Immature natural killer cell (primary cell): ENCODE measurements around the gene GAL3ST1. TPM values are rescaled to one million over a fixed set of nuclear protein-coding genes. Genes with fewer than 3 reads are reported as not detected.
"Not testable (repeated sequence)": the region's sequence is repeated elsewhere in the genome, so short reads cannot be mapped to it uniquely, and the experiment has no call there.

Experiments used
- DNase-seq, 3 donors: peaks; one replicate each; pipeline ENCODE4 v3.0.0; 2022; ENCODE audit warnings: mixed read lengths in 1 of 3
- H3K27ac Mint-ChIP-seq, 6 donors: one replicate each; pipeline ENCODE4 v1.8.0; 2020; ENCODE audit warnings: mixed read lengths in 6 of 6, mild to moderate bottlenecking in 5 of 6, inconsistent platforms in 4 of 6, moderate library complexity in 3 of 6
- H3K27me3 Mint-ChIP-seq, 3 donors: one replicate each; pipeline ENCODE4 v1.8.0; 2020 to 2021; ENCODE audit warnings: low read depth in 3 of 3, mild to moderate bottlenecking in 3 of 3, mixed read lengths in 3 of 3, moderate library complexity in 3 of 3, inconsistent platforms in 1 of 3
- H3K36me3 Mint-ChIP-seq, 3 donors: one replicate each; pipeline ENCODE4 v1.8.0; 2020; ENCODE audit warnings: mixed read lengths in 3 of 3, inconsistent platforms in 2 of 3, mild to moderate bottlenecking in 2 of 3
- H3K4me1 Mint-ChIP-seq, 2 donors: one replicate each; pipeline ENCODE4 v1.8.0; 2020; ENCODE audit warnings: inconsistent platforms in 2 of 2, mild to moderate bottlenecking in 2 of 2, mixed read lengths in 2 of 2, moderate library complexity in 1 of 2
- H3K4me3 Mint-ChIP-seq, 5 donors: one replicate each; pipeline ENCODE4 v1.8.0; 2020; ENCODE audit warnings: mild to moderate bottlenecking in 5 of 5, mixed read lengths in 5 of 5, inconsistent platforms in 3 of 5, moderate library complexity in 3 of 5
- H3K9me3 Mint-ChIP-seq, 6 donors: one replicate each; pipeline ENCODE4 v1.8.0; 2020; ENCODE audit warnings: mild to moderate bottlenecking in 6 of 6, mixed read lengths in 6 of 6, inconsistent platforms in 4 of 6, moderate library complexity in 3 of 6
- polyA plus RNA-seq, 3 donors: library from polyadenylated mRNA; unstranded; fragments of 300-500 nt; fragmentation: Illumina TruSeq; gene quantifications; one replicate each; pipeline ENCODE4 v1.2.3, GENCODE V29; 2021

GAL3ST1 gene
- polyA plus RNA-seq, 3 donors from 2014 or later, result not detected

- Mint-ChIP-seq H3K4me3 (no peak overlapping the region), H3K36me3 (no peaks in the 10 kb centered on the region), H3K27ac (no peak overlapping the region), H3K4me1 (no peaks in the 10 kb centered on the region), H3K9me3 (no peaks in the 10 kb centered on the region), H3K27me3 (peaks cover 2 to 11% (median 7%) of the 10 kb centered on the region in 3 donors)
- DNase-seq, result no peak
Observed at GRCh38 chr22:30552719-30553118, 21.7 kb downstream of the GAL3ST1 start.

- peaks cover 4 to 13% (median 5%) of the 10 kb centered on the region in 3 donors for H3K27me3 Mint-ChIP-seq
- DNase-seq, H3K36me3 Mint-ChIP-seq, H3K9me3 Mint-ChIP-seq, H3K4me1 Mint-ChIP-seq, H3K27ac Mint-ChIP-seq, H3K4me3 Mint-ChIP-seq: not testable (repeated sequence)
Observed at GRCh38 chr22:30551813-30552212, 22.7 kb downstream of the GAL3ST1 start.

DNA sequence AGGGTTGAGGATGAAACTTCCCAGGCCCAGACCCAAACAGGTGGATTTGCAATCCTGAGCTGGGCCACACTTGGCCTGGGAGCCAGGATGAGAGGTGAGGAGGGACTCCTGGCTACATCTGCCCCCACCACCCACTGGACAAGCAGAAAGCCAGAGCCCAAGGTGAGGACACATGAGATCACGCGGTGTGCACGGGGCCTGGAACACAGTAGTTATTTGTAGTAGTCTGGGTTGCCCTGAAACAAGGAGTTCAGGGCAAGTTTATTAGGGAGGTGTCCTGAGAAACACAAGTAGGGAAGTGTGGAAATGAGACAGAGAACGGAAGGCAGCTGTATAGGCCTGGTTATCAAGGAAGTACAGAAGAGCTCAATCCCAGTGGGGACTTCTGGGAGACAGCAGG is 27.3 kb downstream of the GAL3ST1 start:
- Mint-ChIP-seq H3K9me3 (peaks cover 0 to 1% (median 0%) of the 10 kb centered on the region in 6 donors), H3K36me3 (no peaks in the 10 kb centered on the region), H3K27ac (no peak overlapping the region), H3K4me1 (no peaks in the 10 kb centered on the region), H3K4me3 (no peak overlapping the region), H3K27me3 (peaks cover 3 to 20% (median 15%) of the 10 kb centered on the region in 3 donors)
- DNase-seq, result no peak

DNA sequence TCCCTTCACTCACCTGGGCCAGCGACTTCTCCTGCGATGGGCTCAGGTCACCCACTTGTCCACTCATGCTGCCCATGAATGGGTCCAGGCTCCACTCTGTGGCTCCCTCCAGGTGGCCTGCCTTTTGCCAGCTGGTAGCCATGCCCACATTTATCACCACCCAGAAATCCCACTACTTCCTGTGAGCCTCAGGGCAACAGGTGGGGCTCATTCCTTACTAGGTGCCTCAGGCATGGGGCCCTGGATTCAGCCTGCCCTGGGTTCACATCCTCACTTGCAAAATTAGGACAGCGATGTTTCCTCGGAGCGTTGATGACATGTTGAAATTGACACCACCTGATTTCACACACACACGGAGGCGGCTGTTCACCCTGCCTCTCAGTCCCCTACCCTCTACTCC is 27.8 kb downstream of the GAL3ST1 start, which contains the start of gene SEC14L6:
Gene SEC14L6 (minus strand): TSS at position 126 of the 400 bp plus-strand sequence. CDS start 59 bp downstream, at position 67.
- Mint-ChIP-seq H3K4me3 (no peak within 1 kb of the TSS), H3K36me3 (no peaks in the 10 kb centered on the region)

GRCh38 chr22:30542811-30543188 is 31.7 kb downstream of the GAL3ST1 start:
- peaks cover 0 to 1% (median 0%) of the 10 kb centered on the region in 6 donors for H3K9me3 Mint-ChIP-seq
- H3K27me3 Mint-ChIP-seq, result peaks cover 13 to 19% (median 15%) of the 10 kb centered on the region in 3 donors
- no peak for DNase-seq
- no peak overlapping the region for H3K4me3 Mint-ChIP-seq
- no peaks in the 10 kb centered on the region for H3K36me3 Mint-ChIP-seq
- no peak overlapping the region for H3K27ac Mint-ChIP-seq
- no peaks in the 10 kb centered on the region for H3K4me1 Mint-ChIP-seq

More for the DNA sequence above, 27.8 kb downstream of the GAL3ST1 start, which contains the start of gene SEC14L6:
- Mint-ChIP-seq H3K27me3 (peaks cover 5 to 22% (median 15%) of the 10 kb centered on the region in 3 donors), H3K4me1 (no peaks in the 10 kb centered on the region), H3K9me3 (peaks cover 0 to 1% (median 0%) of the 10 kb centered on the region in 6 donors), H3K27ac (no peak within 1 kb of the TSS)
- no peak for DNase-seq

GRCh38 chr22:30541961-30542810 is 32.3 kb downstream of the GAL3ST1 start:
- Mint-ChIP-seq H3K27me3 (peaks cover 13 to 19% (median 16%) of the 10 kb centered on the region in 3 donors), H3K4me3 (peak overlapping the region in 1 of 5 donors; percentile 45), H3K27ac (no peak overlapping the region), H3K36me3 (no peaks in the 10 kb centered on the region), H3K9me3 (peaks cover 0 to 1% (median 0%) of the 10 kb centered on the region in 6 donors), H3K4me1 (no peaks in the 10 kb centered on the region)
- DNase-seq, result no peak

DNA sequence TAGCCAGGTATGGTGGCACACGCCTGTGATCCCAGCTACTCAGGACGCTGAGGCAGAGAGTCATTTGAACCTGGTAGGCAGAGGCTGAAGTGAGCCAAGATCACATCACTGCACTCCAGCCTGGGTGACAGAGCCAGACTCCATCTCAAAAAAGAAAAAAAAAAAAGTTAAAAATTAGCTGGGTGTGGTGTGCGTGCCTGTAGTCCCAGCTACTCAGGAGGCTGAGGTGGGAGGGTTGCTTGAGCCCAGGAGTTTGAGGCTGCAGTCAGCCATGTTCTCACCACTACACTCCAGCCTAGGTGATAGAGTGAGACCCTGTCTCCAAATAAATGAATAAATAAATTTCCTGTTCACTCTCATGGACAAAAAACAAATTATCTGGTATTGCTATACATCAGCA is 33.0 kb downstream of the GAL3ST1 start:
- not testable (repeated sequence) for H3K4me1 Mint-ChIP-seq, H3K27ac Mint-ChIP-seq, H3K36me3 Mint-ChIP-seq, DNase-seq, H3K9me3 Mint-ChIP-seq
- Mint-ChIP-seq H3K27me3 (peaks cover 11 to 18% (median 17%) of the 10 kb centered on the region in 3 donors), H3K4me3 (peak overlapping the region in 2 of 5 donors; percentile 40 to 45)

DNA sequence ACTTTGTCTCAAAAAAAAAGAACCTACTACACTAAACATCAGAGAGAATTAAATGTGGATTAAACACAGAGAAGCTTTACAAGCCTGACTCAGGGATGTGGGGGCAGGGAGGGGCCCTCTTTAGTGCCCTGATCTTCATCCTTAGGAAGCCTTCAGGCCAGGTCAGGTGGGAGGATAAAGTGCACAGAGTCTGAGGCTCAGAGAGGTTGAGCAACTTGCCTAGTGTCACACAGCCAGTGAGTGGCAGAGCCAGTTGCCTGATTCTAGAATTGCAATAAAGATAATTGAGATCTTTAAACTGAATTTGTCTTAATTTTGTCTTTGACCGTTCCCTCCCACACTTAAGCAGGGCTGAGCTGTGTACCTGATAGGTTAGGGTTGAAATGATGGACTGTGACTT is 35.1 kb downstream of the GAL3ST1 start:
- Mint-ChIP-seq H3K9me3 (no peaks in the 10 kb centered on the region), H3K4me3 (no peak overlapping the region), H3K27ac (no peak overlapping the region), H3K36me3 (no peaks in the 10 kb centered on the region), H3K4me1 (peaks cover 1 to 9% of the 10 kb centered on the region in 2 donors), H3K27me3 (peaks cover 10 to 20% (median 16%) of the 10 kb centered on the region in 3 donors)
- no peak for DNase-seq

GRCh38 chr22:30538280-30538679 is 36.2 kb downstream of the GAL3ST1 start:
- Mint-ChIP-seq H3K36me3 (peaks cover 0 to 5% (median 0%) of the 10 kb centered on the region in 3 donors), H3K4me3 (no peak overlapping the region), H3K27ac (no peak overlapping the region), H3K9me3 (no peaks in the 10 kb centered on the region), H3K4me1 (peaks cover 1 to 9% of the 10 kb centered on the region in 2 donors), H3K27me3 (peaks cover 12 to 16% (median 16%) of the 10 kb centered on the region in 3 donors)
- DNase-seq, result no peak

DNA sequence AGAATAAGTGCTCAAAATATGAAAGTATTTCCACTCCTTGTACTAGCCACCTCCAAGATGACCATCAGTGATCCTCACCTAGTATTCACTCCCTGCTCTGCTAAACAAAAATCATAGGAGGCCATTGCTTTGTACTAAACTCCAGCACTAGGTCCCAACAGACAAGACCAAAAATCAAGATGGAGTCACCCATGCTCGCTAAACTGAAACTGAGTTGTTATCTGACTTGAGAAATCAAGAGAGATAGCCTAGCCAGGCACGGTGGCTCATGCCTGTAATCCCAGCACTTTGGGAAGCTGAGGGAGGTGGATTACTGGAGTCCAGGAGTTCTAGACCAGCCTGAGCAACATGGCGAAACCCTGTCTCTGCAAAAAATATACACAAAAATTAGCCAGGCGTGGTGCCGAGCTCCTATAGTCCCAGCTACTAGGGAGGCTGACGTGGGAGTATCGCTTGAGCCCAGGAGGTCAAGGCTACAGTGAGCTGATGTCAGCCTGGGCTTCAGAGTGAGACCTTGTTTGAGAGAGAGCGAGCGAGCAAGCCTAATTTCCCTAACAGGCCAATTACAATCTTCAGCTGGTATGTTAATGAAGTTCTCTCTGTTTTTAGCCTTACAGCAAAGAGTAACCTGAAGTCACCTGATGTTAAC is 37.3 kb downstream of the GAL3ST1 start:
- Mint-ChIP-seq H3K27ac (no peak overlapping the region), H3K4me1 (peaks cover 1 to 9% of the 10 kb centered on the region in 2 donors), H3K9me3 (no peaks in the 10 kb centered on the region), H3K4me3 (no peak overlapping the region), H3K27me3 (peaks cover 10 to 13% (median 12%) of the 10 kb centered on the region in 3 donors), H3K36me3 (peaks cover 0 to 5% (median 0%) of the 10 kb centered on the region in 3 donors)
- no peak for DNase-seq

DNA sequence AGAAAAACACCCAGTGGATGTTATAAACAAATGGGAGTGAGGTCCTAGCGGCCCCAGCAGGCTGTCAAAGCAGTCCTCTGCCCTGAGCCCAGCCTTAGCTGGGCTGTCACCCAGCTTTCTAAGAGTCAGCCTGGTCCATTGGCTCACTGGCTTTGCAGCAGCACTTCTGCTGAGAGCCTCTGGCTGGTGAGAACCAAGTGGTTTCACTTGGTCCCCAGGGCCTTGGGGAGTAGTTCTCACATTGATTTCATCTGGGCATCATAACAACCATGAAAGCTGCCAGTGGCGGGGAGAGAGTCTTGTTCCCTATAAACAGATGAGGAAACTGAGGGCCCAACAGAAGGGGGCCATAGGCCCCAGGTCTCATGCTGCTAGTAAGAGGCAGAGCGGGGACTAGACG is 39.3 kb downstream of the GAL3ST1 start:
- Mint-ChIP-seq H3K4me3 (no peak overlapping the region), H3K4me1 (peaks cover 1 to 9% of the 10 kb centered on the region in 2 donors), H3K27me3 (peaks cover 5 to 7% (median 5%) of the 10 kb centered on the region in 3 donors), H3K27ac (no peak overlapping the region), H3K9me3 (no peaks in the 10 kb centered on the region), H3K36me3 (peaks cover 0 to 5% (median 0%) of the 10 kb centered on the region in 3 donors)
- no peak for DNase-seq

DNA sequence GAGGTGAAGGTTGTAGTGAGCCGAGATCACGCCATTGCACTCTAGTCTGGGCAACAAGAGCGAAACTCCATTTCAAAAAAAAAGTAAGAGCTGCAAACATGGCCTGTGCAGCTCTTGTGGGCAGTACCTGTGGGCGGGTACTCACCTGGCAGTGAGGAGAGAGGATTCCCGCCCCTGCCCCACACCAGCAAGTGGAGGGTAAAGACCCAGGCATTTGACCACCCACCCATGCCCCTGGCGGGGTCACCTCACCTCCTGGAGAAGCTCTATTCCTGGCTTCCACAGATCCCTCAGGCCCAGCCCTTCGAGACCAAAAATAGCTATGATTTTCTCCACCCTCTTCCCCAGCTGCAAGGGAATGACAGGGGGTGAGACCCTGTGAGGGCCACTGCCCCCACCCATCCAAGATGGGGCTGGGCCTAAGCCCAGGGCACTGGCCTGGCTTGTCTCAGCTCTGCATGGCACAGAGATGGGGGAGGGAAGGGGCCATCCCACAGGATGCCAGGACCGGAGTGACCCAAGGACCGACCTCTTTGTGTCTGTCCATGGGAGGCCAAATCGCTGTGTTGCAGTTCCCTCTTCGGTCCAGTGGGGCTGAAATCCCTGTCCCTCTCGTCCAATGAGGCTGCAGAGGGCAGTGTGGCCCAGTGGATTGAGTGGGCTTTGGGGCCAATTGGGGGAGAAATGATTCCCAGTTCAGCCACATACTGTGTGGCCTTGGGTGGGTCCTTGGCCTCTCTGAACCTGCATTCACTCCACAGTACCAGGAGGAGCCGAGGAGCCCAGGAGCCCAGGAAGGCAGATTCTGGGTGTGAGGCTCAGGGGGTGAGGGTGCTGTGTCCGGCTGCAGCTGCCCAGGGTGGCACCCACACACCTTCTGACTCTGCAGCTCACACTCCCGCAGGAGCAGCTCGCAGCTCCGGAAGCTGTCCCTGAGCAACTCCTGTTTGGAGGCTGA is 42.5 kb downstream of the GAL3ST1 start:
- Mint-ChIP-seq H3K27me3 (peaks cover 2% of the 10 kb centered on the region in 3 donors), H3K4me3 (no peak overlapping the region), H3K27ac (no peak overlapping the region), H3K4me1 (peaks cover 1 to 9% of the 10 kb centered on the region in 2 donors), H3K36me3 (peaks cover 0 to 5% (median 0%) of the 10 kb centered on the region in 3 donors), H3K9me3 (no peaks in the 10 kb centered on the region)
- DNase-seq, result no peak

DNA sequence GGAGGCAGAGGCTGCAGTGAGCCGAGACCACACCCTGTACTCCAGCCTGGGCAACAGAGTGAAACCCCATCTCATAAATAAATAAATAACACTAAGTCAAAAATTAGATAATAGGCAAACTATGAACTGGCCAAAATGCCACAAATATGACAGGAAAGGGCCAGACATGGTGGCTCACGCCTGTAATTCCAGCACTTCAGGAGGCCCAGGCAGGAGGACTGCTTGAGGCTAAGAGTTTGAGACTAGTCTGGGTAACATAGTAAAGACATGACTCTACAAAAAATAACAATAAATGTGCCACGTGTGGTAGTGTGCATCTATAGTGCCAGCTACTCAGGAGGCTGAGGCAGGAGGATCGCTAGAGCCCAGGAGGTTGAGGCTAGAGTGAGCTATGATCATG is 47.8 kb downstream of the GAL3ST1 start:
- H3K4me1 Mint-ChIP-seq, result no peaks in the 10 kb centered on the region
- peaks cover 2 to 6% (median 2%) of the 10 kb centered on the region in 3 donors for H3K27me3 Mint-ChIP-seq
- no peak overlapping the region for H3K27ac Mint-ChIP-seq
- no peak for DNase-seq
- H3K36me3 Mint-ChIP-seq, result no peaks in the 10 kb centered on the region
- H3K4me3 Mint-ChIP-seq, result no peak overlapping the region
- H3K9me3 Mint-ChIP-seq, result no peaks in the 10 kb centered on the region
